ENCODE measurements around the gene HMGCL.
A peak's percentile ranks its signal among the peaks of the same experiment; 100 is the strongest.

Gene HMGCL

GRCh38 chr1:23799255-23799569, 26.0 kb downstream of the HMGCL start:
- CTCF ChIA-PET = interaction anchor here (0.7 to 5.6 kb wide), 5 partner anchors 11 to 401 kb away, joined by 3 to 52 read pairs (median 4); no protein-coding TSS in a partner anchor
- H3K27ac ChIP-seq (ENCODE audit: extremely low read depth, low read depth, low read length) = no peak overlapping the region
- H3K4me1 ChIP-seq (ENCODE audit: control insufficient read depth, insufficient read depth, low read length) = peaks cover 3% of the 10 kb centered on the region; the same call in 1 of the 2 replicates
- peak overlapping the region; percentile 80 for H3K4me3 ChIP-seq (ENCODE audit: low read depth, low read length)
- peaks cover 0 to 69% of the 10 kb centered on the region in 2 experiments; a peak in 2 of 3 replicates for H3K36me3 ChIP-seq (ENCODE audit: control insufficient read depth in 2 of 2, insufficient read depth in 1 of 2, low read length in 2 of 2)
- POLR2A ChIA-PET = interaction anchor here (0.5 to 5.5 kb wide), 8 partner anchors 8 to 68 kb away, joined by 3 to 47 read pairs (median 4); partner anchors contain the start of genes ELOA, HMGCL, LYPLA2 and PITHD1
- TF ChIP-seq, protein P1, sequence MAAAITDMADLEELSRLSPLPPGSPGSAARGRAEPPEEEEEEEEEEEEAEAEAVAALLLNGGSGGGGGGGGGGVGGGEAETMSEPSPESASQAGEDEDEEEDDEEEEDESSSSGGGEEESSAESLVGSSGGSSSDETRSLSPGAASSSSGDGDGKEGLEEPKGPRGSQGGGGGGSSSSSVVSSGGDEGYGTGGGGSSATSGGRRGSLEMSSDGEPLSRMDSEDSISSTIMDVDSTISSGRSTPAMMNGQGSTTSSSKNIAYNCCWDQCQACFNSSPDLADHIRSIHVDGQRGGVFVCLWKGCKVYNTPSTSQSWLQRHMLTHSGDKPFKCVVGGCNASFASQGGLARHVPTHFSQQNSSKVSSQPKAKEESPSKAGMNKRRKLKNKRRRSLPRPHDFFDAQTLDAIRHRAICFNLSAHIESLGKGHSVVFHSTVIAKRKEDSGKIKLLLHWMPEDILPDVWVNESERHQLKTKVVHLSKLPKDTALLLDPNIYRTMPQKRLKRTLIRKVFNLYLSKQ (tag by site-specific recombination; IDR thresholded peaks at IDR 0.05; ENCODE audit: borderline replicate concordance) = no peak
- TF ChIP-seq ZNF501 (tag by site-specific recombination; IDR thresholded peaks at IDR 0.05) (no peak), HOXC10 (CRISPR knock-in tag; IDR thresholded peaks at IDR 0.05) (no peak), ZFP3 (tag by site-specific recombination; IDR thresholded peaks at IDR 0.05; ENCODE audit: low read depth) (no peak), ZNF792 (tag by site-specific recombination; IDR thresholded peaks at IDR 0.05) (no peak), WT1 (tag by site-specific recombination; IDR thresholded peaks at IDR 0.05) (no peak), ZNF26 (tag by site-specific recombination; IDR thresholded peaks at IDR 0.05) (no peak), ZNF654 (tag by site-specific recombination; IDR thresholded peaks at IDR 0.05; ENCODE audit: low read depth) (no peak), ZNF16 (tag by site-specific recombination; IDR thresholded peaks at IDR 0.05; ENCODE audit: low read depth) (no peak), ZNF157 (tag by site-specific recombination; IDR thresholded peaks at IDR 0.05) (no peak), KLF7 (tag by site-specific recombination; IDR thresholded peaks at IDR 0.05; ENCODE audit: borderline replicate concordance) (no peak), KLF8 (tag by site-specific recombination; IDR thresholded peaks at IDR 0.05) (no peak), PRDM10 (tag by site-specific recombination; IDR thresholded peaks at IDR 0.05) (no peak), ELK4 (IDR thresholded peaks at IDR 0.05; ENCODE audit: borderline replicate concordance, low read depth, low read length) (no peak)
- TF ChIP-seq, protein P2, sequence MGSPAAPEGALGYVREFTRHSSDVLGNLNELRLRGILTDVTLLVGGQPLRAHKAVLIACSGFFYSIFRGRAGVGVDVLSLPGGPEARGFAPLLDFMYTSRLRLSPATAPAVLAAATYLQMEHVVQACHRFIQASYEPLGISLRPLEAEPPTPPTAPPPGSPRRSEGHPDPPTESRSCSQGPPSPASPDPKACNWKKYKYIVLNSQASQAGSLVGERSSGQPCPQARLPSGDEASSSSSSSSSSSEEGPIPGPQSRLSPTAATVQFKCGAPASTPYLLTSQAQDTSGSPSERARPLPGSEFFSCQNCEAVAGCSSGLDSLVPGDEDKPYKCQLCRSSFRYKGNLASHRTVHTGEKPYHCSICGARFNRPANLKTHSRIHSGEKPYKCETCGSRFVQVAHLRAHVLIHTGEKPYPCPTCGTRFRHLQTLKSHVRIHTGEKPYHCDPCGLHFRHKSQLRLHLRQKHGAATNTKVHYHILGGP (tag by site-specific recombination; IDR thresholded peaks at IDR 0.05) = no peak
- TF ChIP-seq, protein P3, sequence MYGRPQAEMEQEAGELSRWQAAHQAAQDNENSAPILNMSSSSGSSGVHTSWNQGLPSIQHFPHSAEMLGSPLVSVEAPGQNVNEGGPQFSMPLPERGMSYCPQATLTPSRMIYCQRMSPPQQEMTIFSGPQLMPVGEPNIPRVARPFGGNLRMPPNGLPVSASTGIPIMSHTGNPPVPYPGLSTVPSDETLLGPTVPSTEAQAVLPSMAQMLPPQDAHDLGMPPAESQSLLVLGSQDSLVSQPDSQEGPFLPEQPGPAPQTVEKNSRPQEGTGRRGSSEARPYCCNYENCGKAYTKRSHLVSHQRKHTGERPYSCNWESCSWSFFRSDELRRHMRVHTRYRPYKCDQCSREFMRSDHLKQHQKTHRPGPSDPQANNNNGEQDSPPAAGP (tag by site-specific recombination; IDR thresholded peaks at IDR 0.05) = no peak
- H3K9me3 ChIP-seq (ENCODE audit: control insufficient read depth, insufficient read depth, low read depth, low read length) = no peaks in the 10 kb centered on the region

Measured in HEK293 (cell line).